Measurements from ENCODE around the gene CASKIN2.

- no peak for TF ChIP-seq POLR2A (IDR thresholded peaks at IDR 0.05)
- TF ChIP-seq POLR2AphosphoS5 (IDR thresholded peaks at IDR 0.05): no peak
These were observed 22.7 kb downstream of the CASKIN2 start for GRCh38 chr17:75492555-75493168.

Data from upper lobe of left lung (tissue), 4 donors.